ENCODE results near the gene COL4A1. TPM values are rescaled to one million over a fixed set of nuclear protein-coding genes. Genes with fewer than 3 reads are reported as not detected.

Gene COL4A1
- total RNA-seq, 1 donor from 2014 or later, result 0.44 TPM

DNA sequence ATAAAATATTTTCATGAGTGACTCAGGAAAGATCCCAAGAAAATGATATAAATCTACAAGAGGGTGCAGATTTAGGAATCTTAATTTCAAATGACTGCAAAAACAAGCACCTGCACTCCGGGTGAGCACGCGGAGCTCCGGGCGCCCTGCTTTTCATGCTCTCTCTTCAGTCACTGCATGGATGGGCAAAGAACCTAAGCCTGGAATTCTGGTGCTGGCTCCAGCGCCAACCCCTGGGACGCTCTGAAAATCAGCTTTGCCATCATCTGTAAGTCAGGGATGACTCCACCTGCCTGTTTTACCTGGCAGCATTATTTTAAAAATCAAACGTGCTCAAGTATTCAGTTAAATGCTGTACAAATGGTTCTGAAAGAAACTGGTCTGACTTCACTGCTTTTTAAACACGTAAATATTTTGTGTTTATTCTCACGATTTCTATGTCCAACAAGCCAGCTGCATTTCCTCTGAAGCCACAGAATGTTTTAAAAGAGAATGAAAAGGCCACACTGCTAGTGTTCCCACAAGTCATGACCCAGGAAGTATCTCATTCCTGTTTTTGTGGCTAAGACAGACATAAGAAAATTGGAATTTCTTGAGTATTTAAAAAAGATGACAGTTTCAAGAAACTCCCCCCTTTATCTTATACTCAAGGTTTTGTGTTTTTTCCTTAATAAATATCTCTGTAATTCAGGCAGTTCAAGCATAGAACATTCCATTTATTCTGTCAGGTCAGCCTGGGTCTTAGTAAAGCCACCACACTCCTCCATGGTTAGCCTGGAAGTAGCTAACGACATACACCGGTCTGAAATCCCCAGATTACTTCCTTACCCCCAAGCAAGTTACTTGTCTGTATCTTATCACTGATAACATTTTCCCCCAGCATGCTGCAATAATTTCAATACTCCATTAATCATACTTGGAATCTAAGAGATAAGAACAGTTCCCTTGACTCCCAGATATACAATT, 81.1 kb downstream of the COL4A1 start:
- intact Hi-C loops (cut with micrococcal nuclease), result loop anchor here (10.0 kb wide), 1 partner anchor 389 kb away; the partner anchor contains the start of gene NAXD

DNA sequence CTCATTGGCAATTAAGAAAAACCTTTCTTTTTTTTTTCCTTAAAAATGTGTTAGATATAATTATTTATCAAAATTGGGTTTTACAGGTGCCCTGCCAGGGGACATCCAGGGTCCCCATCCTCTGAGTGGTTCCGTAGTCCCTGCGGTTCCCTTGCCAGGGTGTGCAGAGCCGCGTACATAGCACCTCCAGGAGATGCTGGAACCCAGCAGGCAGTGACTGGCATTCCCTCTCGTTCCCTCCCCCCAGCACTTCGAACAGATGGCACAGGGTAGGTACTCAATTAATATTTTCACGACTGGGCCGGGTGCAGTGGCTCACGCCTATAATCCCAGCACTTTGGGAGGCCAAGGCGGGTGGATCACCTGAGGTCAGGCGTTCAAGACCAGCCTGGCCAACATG, 82.0 kb downstream of the COL4A1 start:
- intact Hi-C loops (cut with micrococcal nuclease), result loop anchor here (10.0 kb wide), 1 partner anchor 390 kb away; the partner anchor contains the start of gene NAXD

DNA sequence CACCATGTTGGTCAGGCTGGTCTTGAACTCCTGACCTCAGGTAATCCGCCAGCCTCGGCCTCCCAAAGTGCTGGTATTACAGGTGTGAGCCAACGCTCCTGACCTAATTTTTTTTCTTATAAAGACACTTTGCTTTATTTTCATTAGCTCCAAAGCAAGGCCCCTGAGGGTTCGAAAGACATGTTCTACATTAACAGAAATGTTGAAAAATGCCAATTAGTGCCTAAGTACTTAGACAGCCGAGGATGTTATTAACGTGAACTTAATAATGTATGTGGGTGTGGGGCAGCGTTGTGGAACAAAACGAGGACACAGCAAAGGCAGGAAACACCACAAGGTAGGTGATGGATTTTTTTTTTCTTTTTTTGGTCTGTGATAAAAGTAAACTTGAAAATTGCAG, 82.4 kb downstream of the COL4A1 start:
- intact Hi-C loops (cut with micrococcal nuclease), result loop anchor here (5.0 to 10.0 kb wide), 2 partner anchors 390 to 1262 kb away; partner anchors contain the start of gene NAXD

- intact Hi-C loops (cut with micrococcal nuclease), result loop anchor here (1.0 to 10.0 kb wide), 4 partner anchors 191 to 1259 kb away; partner anchors contain the start of gene NAXD
Measured at GRCh38 chr13:110221406-110222117, 85.4 kb downstream of the COL4A1 start.

GRCh38 chr13:110220471-110220870, 86.5 kb downstream of the COL4A1 start:
- intact Hi-C loops (cut with micrococcal nuclease), result loop anchor here (5.0 to 10.0 kb wide), 2 partner anchors 394 to 1258 kb away; partner anchors contain the start of gene NAXD

DNA sequence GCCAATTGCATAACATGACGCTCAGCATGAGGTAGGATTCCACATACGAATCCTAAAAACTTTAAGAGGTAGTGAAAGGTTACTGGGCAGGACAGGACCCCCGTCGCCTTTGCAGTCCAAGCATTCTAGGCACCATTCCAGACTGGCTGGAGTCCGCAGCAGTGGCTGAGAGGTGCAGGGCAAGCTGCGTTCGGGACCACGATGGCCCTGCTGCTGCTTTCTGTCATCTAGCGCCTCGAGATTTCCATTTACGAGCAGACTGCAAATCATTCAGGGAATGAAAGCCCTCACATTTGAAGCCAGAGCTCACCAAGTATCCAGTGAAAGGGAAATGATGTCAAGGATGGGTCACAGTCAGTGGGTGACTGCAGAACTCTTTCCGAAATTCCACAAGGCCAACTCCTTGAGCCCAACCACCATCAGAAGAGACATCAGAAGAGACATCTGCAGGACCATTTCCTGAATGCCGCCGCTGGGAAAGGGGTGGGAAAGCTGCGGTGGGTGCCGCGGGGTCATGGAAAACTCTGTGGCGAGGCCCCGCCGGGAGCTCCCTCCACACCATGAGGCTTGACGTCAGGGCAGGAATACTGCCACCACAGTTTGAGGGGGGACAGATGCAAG, 88.3 kb downstream of the COL4A1 start:
- intact Hi-C loops (cut with micrococcal nuclease), result no loop called here

GRCh38 chr13:110217811-110218210, 89.1 kb downstream of the COL4A1 start:
- intact Hi-C loops (cut with micrococcal nuclease), result no loop called here

DNA sequence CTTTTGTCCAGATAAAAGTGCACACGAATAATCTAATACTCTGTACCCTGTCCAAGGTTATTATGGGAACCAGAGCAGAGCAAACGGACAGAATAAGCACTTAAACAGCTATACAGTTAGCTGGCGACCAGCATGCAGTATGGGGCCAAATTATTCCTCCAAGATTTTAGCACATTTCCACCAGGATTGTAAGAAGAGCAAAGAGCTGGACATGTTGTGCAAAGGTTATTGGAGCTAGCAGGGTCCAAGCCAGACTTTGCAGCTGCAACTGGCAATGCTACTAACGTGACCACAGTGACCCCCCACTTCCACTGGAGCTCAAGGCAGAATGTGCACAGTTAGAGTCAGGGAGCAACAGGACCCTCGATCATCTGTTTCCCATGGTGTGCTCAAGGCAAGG, 89.9 kb downstream of the COL4A1 start:
- intact Hi-C loops (cut with micrococcal nuclease), result no loop called here

- intact Hi-C loops (cut with micrococcal nuclease), result no loop called here
Measured at GRCh38 chr13:110216398-110217041, 90.4 kb downstream of the COL4A1 start.

GRCh38 chr13:110216006-110216397, 91.0 kb downstream of the COL4A1 start:
- intact Hi-C loops (cut with micrococcal nuclease), result no loop called here

- intact Hi-C loops (cut with micrococcal nuclease), result no loop called here
Measured at GRCh38 chr13:110215606-110216005, 91.4 kb downstream of the COL4A1 start.

GRCh38 chr13:110214637-110215036, 92.3 kb downstream of the COL4A1 start:
- intact Hi-C loops (cut with micrococcal nuclease), result no loop called here

DNA sequence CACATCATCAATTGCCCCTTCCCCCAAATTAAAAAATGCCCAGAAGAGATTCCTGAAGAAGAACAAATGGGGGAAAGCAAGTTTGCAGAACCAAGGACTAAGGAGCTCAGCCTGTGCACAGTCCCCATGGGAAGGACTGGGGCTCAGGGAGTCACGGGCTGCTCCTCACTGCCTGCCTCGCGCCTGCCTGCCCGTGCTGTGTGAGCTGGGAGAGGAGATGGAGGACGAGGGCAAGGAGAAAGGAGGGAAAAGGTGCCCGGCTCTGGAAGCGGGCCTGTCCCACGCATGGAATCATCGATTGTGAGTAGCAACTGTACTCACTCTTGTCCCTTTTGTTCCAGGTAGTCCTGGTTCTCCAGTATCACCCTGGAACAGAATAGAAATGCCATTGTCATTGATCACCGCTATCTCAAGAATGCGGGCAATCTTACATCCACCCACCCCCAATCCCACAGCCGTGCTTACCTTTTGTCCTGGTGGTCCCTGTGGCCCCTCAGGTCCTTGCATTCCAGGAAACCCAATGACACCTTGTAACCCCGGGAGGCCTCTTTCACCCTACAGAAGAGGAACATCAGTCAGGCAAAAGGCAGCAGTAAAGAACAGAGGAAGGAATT, 93.4 kb downstream of the COL4A1 start:
- intact Hi-C loops (cut with micrococcal nuclease), result no loop called here

DNA sequence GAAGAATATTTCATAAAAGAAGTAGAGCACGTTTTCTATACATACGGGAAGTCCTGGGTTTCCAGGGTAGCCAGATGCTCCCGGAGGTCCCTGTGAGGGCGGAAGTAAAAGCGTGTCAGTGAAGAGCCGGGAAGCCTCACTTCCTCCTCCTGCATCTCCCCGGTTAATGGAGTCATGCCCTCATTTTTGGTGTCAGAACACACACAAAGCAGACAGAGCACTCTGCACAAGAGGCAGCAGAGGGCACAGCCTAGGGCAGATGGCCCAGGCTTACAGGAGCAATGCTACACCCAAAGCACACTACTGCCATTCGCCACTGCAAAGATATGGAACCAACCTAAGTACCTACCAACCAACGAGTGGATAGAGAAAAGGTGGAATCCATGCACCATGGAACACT, 94.4 kb downstream of the COL4A1 start:
- intact Hi-C loops (cut with micrococcal nuclease), result no loop called here

DNA sequence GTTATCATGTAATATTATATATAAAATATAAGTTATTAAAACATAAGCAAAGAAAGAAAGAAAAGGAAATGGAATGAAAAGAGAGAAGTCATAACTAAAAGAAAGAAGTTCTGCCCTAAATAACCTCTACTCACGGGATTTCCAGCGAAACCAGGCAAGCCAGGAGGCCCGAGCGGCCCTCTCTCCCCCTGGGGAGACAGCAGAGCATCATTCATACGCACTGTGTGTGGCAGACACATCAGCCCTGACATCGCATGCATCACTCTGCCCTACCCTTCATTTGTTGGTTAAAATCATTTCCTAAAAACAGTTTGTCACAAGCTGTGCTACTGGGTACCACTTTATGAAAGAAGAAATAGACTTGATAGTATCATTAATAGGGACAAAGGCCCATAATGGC, 95.2 kb downstream of the COL4A1 start:
- intact Hi-C loops (cut with micrococcal nuclease), result no loop called here

DNA sequence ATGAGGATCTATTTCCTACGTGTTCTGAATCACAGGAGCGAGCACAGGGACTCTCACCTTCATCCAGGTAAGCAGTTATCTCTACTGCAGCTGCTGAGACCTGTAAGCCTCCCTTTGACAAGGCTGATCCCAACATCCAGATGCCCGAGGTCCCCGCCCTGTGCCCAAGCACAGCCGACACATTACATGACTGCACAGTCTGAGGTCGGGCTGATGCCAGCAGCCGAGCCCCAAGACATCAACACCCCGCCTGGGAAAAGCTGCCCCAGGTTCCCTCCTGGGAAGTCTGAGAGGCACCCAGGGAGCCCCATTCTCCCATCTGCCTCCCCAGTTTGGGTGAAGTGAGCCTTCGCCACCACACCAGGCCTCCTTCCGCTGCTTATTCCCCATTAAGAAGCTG, 95.9 kb downstream of the COL4A1 start:
- intact Hi-C loops (cut with micrococcal nuclease), result no loop called here

DNA sequence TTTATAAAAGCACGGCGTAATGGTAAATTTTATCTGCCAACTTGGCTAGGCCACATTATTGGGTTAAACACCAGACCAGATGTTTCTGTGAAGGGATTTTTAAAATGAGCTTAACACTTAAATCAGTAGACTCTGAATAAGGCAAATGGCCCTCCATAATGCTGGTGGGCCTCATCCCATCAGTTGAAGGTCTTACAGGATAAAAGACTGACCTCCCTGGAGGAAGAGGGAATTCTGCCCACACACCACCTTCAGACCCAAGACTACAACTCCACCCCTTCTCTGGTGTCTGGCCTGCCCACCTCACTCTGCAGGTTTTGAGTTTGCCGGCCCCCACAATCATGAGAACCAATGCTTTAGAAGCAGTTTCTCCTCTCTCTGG, 96.4 kb downstream of the COL4A1 start:
- intact Hi-C loops (cut with micrococcal nuclease), result no loop called here

DNA sequence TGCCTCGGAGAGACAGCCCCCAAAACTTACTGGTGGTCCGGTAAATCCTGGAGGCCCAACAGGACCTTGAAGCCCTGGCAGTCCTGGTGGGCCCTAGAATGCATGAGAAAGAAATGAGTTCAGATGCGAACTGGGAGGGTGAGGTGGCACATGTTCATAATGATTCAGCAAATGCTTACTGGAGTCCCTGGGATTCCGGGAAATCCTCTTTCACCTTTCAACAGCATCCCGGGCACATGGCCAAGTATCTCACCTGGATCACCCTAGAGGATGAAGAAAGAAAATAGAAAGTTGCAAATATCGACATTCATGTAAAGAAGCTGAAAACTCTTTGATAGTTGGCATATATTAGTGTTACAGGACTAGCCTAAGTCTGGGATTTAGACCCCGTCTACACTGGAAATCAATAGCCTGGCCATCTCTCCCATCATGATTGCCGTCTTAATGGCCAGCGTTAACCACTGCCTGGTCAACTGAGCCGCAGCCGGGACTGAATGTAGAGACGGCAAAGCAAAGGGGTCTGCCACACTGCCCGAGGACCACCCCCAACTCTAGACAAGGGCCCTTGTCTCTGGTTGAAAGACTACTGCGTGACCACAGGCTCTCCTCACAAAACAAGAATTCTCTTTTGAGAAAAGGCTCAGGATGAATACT, 96.9 kb downstream of the COL4A1 start:
- intact Hi-C loops (cut with micrococcal nuclease), result no loop called here

DNA sequence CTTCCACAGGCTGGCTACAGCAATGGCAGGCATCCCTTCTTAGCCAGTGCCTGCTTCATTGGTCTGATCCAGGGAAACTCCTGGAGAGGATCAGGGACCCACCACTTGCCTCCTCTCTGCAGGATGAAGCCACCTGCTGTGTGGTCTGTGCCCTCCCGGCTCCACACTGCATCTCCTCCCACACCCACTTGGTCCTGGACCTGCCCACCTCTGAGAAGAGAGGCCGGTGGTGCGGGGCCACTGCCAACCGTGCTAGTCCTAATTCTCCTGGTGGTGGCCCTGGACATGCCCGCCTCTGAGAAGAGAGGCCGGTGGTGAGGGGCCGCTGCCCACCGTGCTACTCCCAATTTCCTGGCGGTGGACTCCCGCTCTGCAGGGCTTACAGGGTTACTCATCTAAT, 98.8 kb downstream of the COL4A1 start:
- intact Hi-C loops (cut with micrococcal nuclease), result no loop called here

- intact Hi-C loops (cut with micrococcal nuclease), result no loop called here
Measured at GRCh38 chr13:110206996-110207395, 100.0 kb downstream of the COL4A1 start.
